Stomach (tissue), 4 donors: ENCODE data around the gene EXOC4.

ENCODE experiments used
- CTCF ChIP-seq, 7 experiments: fragments of 450-650 bp in 4 of 7; fragments of 200-600 bp in 3 of 7; sonication (generic) in 3 of 7; IDR thresholded peaks; one replicate each; pipeline ENCODE4 v1.5.1; 2016 to 2019; ENCODE audit warnings: antibody characterized with exemption in 7 of 7, control low read depth in 2 of 7, mild to moderate bottlenecking in 1 of 7
- EP300 ChIP-seq: sonication (generic); formaldehyde crosslinking; IDR thresholded peaks from one replicate; pipeline ENCODE4 v1.6.1; 2017; ENCODE audit warnings: antibody characterized with exemption
- POLR2A ChIP-seq, 4 donors: fragments of 450-650 bp; IDR thresholded peaks; one replicate each; pipeline ENCODE4 v1.6.1; 2016; ENCODE audit warnings: antibody characterized with exemption in 4 of 4, control low read depth in 2 of 4, mild to moderate bottlenecking in 1 of 4, moderate library complexity in 1 of 4
- POLR2AphosphoS5 ChIP-seq, 3 donors: sonication (generic); formaldehyde crosslinking; IDR thresholded peaks; one replicate each; pipeline ENCODE4 v1.6.1; 2016; ENCODE audit warnings: antibody characterized with exemption in 3 of 3

- TF ChIP-seq CTCF (IDR thresholded peaks at IDR 0.05) (no peak), POLR2AphosphoS5 (IDR thresholded peaks at IDR 0.05) (no peak), POLR2A (IDR thresholded peaks at IDR 0.05) (no peak), EP300 (no peak)
Observed at GRCh38 chr7:133921635-133922182, 668.8 kb downstream of the EXOC4 start.
